ENCODE data around the gene MALAT1. TPM values are rescaled to one million over a fixed set of nuclear protein-coding genes. Genes with fewer than 3 reads are reported as not detected.

The MALAT1 gene
- total and polyA plus RNA-seq, 2 experiments from 2014 or later: 2,206 to 6,020 TPM

- no peak for TF ChIP-seq ZNF114 (CRISPR knock-in tag; IDR thresholded peaks at IDR 0.05)
- no peak for TF ChIP-seq NANOG (IDR thresholded peaks at IDR 0.05; ENCODE audit: borderline replicate concordance)
- TF ChIP-seq POLR2AphosphoS5 (IDR thresholded peaks at IDR 0.05; ENCODE audit: low read depth): no peak
- TF ChIP-seq CREB1 (CRISPR knock-in tag; IDR thresholded peaks at IDR 0.05; ENCODE audit: low read depth): peak; percentile 53; the same call in 1 of the 2 replicates
- TF ChIP-seq JUNB (IDR thresholded peaks at IDR 0.05; ENCODE audit: unreplicated experiment): no peak
- peak overlapping the region; percentile 62 for H3K4me3 Mint-ChIP-seq
- H3K36me3 Mint-ChIP-seq (ENCODE audit: low read depth): no peaks in the 10 kb centered on the region
- Histone ChIP-seq H3K9me2 (ENCODE audit: insufficient read depth) (no peaks in the 10 kb centered on the region), H2AFZ (no peak overlapping the region), H3K27me3 (ENCODE audit: insufficient read depth) (no peaks in the 10 kb centered on the region), H3K79me2 (replicated peaks; ENCODE audit: insufficient read depth) (no peaks in the 10 kb centered on the region), H3K4me1 (ENCODE audit: insufficient read depth) (peaks cover 78% of the 10 kb centered on the region), H3K36me3 (ENCODE audit: insufficient read depth) (no peaks in the 10 kb centered on the region), H3F3A (replicated peaks; ENCODE audit: low read depth) (peaks cover 19% of the 10 kb centered on the region), H3K4me2 (peak overlapping the region; percentile 76), H3K4me3 (peak overlapping the region; percentile 49), H4K20me1 (replicated peaks; ENCODE audit: insufficient read depth) (no peaks in the 10 kb centered on the region), H3K27ac (ENCODE audit: low read depth) (peak overlapping the region; percentile 98)
- peaks cover 33% of the 10 kb centered on the region for H3K27me3 Mint-ChIP-seq (ENCODE audit: insufficient read depth, low read depth, poor library complexity)
- H3K9me3 Mint-ChIP-seq: no peaks in the 10 kb centered on the region; the same call in 2 of the 3 replicates
- peak overlapping the region; percentile 99 for H3K27ac Mint-ChIP-seq
- ATAC-seq (peak; percentile 3), DNase-seq (ENCODE audit: low spot score) (no peak)
- H3K4me1 Mint-ChIP-seq: peaks cover 80% of the 10 kb centered on the region
Measured at GRCh38 chr11:65488273-65489034, 10.4 kb upstream of the MALAT1 start.

GRCh38 chr11:65489035-65489705 is 9.7 kb upstream of the MALAT1 start:
- Histone ChIP-seq H3K79me2 (replicated peaks; ENCODE audit: insufficient read depth) (no peaks in the 10 kb centered on the region), H3K9me2 (ENCODE audit: insufficient read depth) (no peaks in the 10 kb centered on the region), H3K4me3 (peak overlapping the region; percentile 49; the same call in 1 of the 2 replicates), H3K27ac (ENCODE audit: low read depth) (peak overlapping the region; percentile 98), H3K4me1 (ENCODE audit: insufficient read depth) (peaks cover 85% of the 10 kb centered on the region), H3K4me2 (peak overlapping the region; percentile 76), H2AFZ (no peak overlapping the region), H3F3A (replicated peaks; ENCODE audit: low read depth) (peaks cover 19% of the 10 kb centered on the region), H4K20me1 (replicated peaks; ENCODE audit: insufficient read depth) (no peaks in the 10 kb centered on the region), H3K36me3 (ENCODE audit: insufficient read depth) (no peaks in the 10 kb centered on the region), H3K27me3 (ENCODE audit: insufficient read depth) (no peaks in the 10 kb centered on the region)
- H3K4me3 Mint-ChIP-seq: peak overlapping the region; percentile 62
- DNase-seq (ENCODE audit: low spot score) (peak; percentile 91), ATAC-seq (peak; percentile 6)
- peaks cover 86% of the 10 kb centered on the region for H3K4me1 Mint-ChIP-seq
- H3K9me3 Mint-ChIP-seq: no peaks in the 10 kb centered on the region; the same call in 2 of the 3 replicates
- peaks cover 34% of the 10 kb centered on the region for H3K27me3 Mint-ChIP-seq (ENCODE audit: insufficient read depth, low read depth, poor library complexity)
- TF ChIP-seq ZNF331 (CRISPR knock-in tag; IDR thresholded peaks at IDR 0.05; ENCODE audit: low read depth) (no peak), ZNF114 (CRISPR knock-in tag; IDR thresholded peaks at IDR 0.05) (no peak), CREB1 (CRISPR knock-in tag; IDR thresholded peaks at IDR 0.05; ENCODE audit: low read depth) (no peak), POLR2AphosphoS5 (IDR thresholded peaks at IDR 0.05; ENCODE audit: low read depth) (no peak)
- no peaks in the 10 kb centered on the region for H3K36me3 Mint-ChIP-seq (ENCODE audit: low read depth)
- H3K27ac Mint-ChIP-seq: peak overlapping the region; percentile 99

- Histone ChIP-seq H3K79me2 (replicated peaks; ENCODE audit: insufficient read depth) (no peaks in the 10 kb centered on the region), H3K4me1 (ENCODE audit: insufficient read depth) (peaks cover 79% of the 10 kb centered on the region)
- H3K4me1 Mint-ChIP-seq: peaks cover 89% of the 10 kb centered on the region
- TF ChIP-seq JUNB (IDR thresholded peaks at IDR 0.05; ENCODE audit: unreplicated experiment) (no peak), ZNF462 (CRISPR knock-in tag; IDR thresholded peaks at IDR 0.05) (no peak)
Measured at GRCh38 chr11:65489706-65490320, 9.0 kb upstream of the MALAT1 start.

More at GRCh38 chr11:65489706-65490320, 9.0 kb upstream of the MALAT1 start:
- Histone ChIP-seq H2AFZ (no peak overlapping the region), H3K9me2 (ENCODE audit: insufficient read depth) (no peaks in the 10 kb centered on the region), H4K20me1 (replicated peaks; ENCODE audit: insufficient read depth) (no peaks in the 10 kb centered on the region), H3K4me3 (no peak overlapping the region), H3K4me2 (peak overlapping the region; percentile 76), H3K27ac (ENCODE audit: low read depth) (peak overlapping the region; percentile 98), H3K36me3 (ENCODE audit: insufficient read depth) (no peaks in the 10 kb centered on the region), H3K27me3 (ENCODE audit: insufficient read depth) (no peaks in the 10 kb centered on the region), H3F3A (replicated peaks; ENCODE audit: low read depth) (peaks cover 19% of the 10 kb centered on the region)
- peak overlapping the region; percentile 99 for H3K27ac Mint-ChIP-seq
- H3K36me3 Mint-ChIP-seq (ENCODE audit: low read depth): no peaks in the 10 kb centered on the region
- H3K9me3 Mint-ChIP-seq: no peaks in the 10 kb centered on the region; the same call in 2 of the 3 replicates
- no peak for ATAC-seq
- peak overlapping the region; percentile 34; the same call in 1 of the 3 replicates for H3K4me3 Mint-ChIP-seq
- no peak for DNase-seq (ENCODE audit: low spot score)
- H3K27me3 Mint-ChIP-seq (ENCODE audit: insufficient read depth, low read depth, poor library complexity): peaks cover 35% of the 10 kb centered on the region

Measured in GM23338 (cell line).